Measurements from ENCODE around the gene ACYP1.

GRCh38 chr14:75003250-75004027 lies 60.4 kb downstream of the ACYP1 start:
- TF ChIP-seq CTCF (conservative IDR thresholded peaks at IDR 0.05; ENCODE audit: low read depth, low read length) (no peak), EZH2 (IDR thresholded peaks at IDR 0.05; ENCODE audit: borderline replicate concordance, low read depth, low read length, poor library complexity, severe bottlenecking) (no peak)

Measured in A673 (cell line).